ENCODE measurements around the gene CADM1.

The CADM1 gene

DNA sequence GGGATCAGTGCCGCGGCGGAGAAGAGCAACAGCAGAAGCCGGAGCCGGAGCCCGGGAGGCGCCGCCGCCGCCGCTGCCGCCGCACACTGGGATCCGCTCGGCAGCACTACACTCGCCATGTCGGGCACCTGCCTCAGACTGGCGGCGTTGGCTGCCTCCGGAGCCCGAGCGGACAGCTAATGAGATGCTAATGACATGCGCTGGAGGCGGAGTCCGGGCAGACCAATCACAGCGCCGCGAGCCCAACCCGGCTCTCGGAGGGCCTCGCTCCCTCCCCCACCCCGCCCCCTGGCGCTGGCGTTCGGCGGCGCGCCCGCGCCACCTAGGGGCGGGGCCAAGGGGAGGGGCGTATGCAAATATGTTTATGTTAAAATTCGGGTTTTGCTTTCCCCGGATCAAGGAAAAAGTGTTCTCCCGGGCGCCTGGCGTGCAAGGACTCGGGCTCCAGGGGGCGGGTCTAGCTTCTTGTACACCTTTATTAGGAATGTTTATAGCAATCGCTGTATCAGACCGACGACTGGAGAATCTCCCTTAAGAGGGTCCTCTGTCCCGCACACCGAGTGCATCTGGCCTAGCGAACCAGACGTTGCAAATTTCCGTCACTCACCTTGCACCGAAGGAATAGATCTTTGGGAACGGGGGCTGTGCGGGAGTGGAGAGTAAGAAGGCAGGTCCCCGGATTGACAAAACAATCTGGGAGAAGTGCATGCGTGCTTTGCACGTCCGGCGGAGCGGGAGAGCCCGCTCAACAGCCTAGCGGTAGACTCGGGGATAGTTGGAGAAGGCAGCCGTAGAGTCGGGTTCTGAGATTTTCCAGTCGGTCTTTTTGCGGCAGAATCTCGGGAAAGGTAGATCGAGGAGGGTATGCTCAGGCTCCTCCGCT lies at the start of gene CADM1:
CADM1 (minus strand) TSS at position 140 of the 883 bp plus-strand sequence.
- DNase-seq = peak; percentile 58 to 99 (median 94)

DNA sequence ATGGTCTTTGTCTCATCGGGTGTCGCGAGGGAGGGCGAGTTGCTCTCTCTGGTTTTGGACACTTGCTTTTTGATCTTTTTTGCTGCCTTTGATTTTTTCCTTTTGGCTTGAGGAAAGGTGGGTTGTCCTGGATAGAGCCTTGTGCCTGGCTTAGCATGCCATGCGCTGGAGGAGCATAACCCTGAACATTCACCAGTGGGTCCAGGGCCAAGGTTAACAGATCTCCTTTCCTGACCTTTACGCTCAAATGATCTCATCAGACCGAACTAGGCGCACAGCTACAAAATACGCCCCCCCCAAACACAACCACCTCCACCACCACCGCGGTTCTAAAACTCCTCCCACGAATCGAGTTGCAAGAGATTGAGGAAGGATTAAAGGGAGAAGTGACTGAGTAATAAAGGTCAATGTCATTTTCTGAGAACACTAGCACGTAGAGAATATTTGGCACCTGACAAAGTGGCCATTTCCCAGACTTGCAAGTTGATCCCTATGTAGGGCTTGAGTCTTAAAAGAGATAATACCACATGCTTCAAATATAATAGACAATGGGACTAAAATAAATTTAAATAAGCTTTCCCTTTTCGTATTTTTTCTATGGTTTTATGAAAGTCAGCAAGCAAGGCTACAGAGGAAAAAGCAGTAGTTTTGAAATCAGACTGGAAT lies 48.7 kb upstream of the CADM1 start:
- no peak for DNase-seq

DNA sequence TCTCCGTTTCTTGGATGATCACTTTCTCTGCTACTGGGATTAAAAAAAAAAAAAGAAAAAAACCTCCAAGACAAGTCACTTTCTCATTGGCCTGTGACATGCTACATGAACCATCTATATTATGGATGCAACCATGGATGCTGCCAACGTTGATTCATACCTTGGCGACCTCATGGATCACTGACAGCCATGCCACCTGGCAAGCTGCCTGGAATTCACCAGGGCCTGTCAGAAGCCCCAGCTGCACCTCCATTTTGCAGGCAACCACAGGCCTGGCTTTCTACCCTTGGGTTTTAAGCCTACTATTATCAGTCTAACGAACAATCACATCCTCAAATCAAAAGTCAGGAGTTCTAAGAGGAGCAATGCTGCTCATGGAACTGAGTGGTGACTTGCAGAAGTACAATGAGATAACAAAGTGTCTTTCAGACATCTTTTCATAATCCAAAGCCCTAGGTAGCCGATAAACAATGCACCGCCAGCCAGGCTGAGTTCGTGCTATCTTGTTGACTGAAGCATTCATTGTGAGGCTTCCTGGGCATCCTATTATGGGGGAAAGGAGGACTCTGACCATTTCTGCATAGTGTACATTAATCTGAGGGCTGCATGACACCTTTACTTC lies 48.0 kb upstream of the CADM1 start:
- peak in 1 of 14 donors; percentile 12 for DNase-seq

DNA sequence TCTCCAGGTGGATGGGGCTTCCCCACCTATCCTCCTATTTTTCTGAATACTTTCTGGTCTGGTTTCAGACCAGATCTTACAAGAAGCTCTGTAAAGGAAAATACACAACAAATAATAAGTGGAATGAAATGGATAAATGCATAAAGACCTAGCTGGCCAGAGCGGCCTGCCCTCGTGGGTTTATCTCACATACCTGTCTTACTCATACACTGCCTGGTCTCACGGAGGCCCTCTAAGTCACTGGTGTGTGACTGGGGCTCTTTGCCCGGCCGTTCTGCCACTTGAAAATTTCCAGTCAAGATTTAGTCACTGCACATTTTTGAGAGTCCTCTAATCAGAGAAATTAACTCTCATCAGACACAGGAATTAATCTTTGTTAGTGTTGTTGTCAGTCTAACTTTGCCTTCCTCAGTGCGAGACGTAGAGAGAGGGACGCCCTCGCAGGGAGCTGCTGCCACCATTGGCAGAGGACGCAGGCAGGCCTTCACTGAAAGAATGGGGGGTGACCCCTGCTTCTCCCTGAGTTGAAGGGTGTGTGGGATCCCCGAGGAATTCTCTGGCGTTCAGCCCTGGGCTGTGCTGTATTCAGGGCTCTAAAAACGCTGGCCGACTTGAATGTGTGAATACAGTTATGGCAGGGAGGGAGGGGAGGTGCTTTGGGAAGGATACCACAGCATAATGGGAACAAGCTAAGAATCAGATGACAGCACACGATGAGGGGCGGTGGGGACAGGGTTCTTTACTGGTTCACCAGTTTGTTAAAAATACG lies 46.3 kb upstream of the CADM1 start:
- no peak for DNase-seq

DNA sequence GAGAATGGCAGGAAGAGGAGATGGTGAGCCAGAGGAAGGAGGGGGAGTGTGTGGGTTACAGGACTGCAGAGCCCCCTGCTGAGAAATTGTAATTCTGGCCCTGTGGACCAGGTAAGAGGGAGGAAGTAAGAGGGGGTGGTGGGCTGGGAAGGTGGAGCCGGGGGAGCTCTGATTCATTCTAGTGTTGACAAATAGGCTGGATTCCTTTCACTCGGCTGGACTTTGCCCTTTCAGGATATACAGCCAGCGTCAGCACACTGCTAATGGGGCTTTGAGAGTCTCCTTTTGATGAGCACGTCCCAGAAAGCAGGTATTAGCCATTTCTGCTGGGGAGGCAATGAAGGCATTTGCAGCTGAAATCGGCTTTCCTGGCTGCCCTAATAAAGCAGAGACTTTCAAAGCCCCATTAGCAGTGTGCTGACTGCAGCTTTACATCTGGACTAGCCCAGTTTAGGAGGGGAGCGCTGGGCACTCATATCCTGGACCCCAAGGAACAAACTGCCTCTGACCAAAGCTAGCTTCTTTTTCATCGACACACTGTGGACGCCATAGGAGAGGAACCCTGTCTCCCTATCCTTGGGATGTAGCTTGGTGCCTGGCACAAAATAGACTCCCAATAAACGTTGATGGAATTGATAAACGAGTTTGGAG lies 44.8 kb upstream of the CADM1 start:
- no peak for DNase-seq

DNA sequence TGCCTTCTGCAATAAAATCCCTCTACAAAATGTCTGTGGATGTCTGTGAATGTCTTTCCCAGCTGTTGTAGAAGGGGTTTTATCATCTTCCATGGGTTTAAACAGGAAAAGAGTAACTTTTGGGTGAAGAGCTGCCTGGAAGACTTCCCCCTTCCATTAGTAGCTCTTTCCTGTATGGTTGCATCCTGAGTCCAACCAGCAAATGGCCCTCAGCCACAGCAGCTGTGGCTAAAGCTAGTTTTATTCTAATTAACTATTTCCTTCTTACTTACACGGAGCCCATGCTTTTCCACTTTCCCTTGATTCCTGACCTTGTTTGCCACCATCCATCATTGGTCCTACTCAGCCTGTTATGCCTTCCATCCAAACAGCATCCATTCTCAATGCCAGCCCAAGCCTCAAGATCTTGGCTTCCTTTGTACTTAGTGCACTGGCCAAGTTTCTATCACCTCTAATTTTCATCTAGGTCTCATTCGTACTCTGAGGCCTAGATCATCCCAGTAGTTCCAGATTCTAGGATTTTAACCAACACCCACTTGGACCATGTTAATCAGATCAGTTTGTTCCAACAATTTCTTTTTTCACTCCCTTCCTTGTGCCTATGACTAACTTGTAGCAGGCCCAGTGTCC lies 41.5 kb upstream of the CADM1 start:
- DNase-seq = peak in 1 of 14 donors; percentile 55

DNA sequence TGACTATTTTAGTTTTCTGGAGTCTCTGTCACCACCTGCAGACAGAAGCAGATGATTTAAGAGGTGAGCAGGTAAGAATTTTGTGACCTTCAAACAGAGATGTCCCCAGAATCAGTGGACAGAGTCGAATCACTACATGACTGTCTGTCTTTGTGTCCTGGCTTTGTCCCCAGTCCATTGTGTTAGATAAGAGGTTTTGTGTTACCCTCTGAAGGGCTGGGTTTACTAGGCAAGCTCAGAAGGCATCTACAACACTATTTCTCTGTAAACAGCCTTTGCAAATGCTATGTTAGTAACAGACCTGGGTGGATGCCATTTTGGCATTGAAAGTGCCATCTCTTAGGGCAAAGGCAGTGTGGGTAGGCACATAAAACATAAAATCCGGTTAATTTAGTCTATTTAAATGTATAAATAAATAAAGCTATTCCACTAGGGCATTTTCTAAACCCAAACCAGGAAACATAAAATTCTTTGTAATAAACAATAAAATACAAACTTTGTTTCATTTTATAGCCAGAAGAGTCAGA lies 40.3 kb upstream of the CADM1 start:
- DNase-seq = no peak

DNA sequence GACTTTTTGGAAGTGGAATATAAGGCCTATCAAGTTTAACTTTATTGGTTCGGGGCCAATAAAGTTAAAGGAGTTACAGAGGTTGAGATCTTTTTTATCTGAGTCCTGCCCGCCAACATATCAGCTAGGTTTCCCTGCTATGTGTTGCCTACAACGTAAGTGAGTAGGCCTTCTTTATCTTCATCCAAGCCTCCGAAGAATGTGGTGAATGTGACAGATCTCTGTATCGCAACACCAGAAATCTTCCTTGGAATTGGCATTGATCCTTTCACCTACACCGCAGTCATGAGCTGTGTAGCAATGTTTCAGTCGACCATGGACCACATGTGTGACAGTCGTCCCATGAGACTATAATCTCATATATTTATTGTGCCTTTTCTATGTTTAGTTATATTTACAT lies 37.3 kb upstream of the CADM1 start:
- no peak for DNase-seq

DNA sequence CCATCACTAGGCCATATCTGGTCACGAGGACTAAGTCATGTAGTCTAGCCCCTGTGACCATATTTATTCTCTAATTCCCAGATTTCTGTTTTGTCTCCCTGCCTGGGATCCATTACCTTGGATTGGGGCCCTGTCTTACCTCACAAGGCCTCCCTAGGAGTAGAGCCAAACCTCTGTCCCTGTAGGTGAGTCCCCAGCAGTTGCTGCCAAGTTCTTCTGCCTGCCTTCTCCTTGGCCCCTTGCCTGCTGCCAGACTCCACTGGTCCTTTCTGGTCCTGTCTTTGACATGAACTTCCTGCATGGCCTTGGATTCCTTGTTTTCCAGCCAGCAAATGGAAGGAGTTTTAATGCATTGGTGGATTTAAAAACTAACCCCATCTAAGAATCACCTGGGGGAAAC lies 35.6 kb upstream of the CADM1 start:
- peak in 1 of 14 donors; percentile 77 for DNase-seq

DNA sequence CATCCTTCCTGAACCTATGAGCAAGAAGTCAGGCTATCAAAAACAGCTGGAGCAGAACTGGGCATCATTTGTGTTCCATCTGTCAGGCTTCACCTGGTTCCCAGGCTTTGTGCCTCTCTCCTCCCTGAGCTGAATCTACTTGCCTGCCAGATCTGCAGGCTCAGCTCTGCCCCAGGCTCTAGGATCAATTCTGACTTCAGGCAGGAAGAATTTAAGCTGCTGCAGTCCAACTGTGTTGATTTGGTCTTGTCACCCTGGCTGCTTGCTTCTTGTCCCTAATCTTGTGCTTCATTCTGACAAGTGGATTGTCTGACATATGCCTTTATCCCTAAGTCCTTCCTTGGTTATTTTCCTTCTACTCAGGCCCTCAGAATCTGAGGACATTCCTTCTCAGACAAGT lies 31.6 kb upstream of the CADM1 start:
- no peak for DNase-seq

DNA sequence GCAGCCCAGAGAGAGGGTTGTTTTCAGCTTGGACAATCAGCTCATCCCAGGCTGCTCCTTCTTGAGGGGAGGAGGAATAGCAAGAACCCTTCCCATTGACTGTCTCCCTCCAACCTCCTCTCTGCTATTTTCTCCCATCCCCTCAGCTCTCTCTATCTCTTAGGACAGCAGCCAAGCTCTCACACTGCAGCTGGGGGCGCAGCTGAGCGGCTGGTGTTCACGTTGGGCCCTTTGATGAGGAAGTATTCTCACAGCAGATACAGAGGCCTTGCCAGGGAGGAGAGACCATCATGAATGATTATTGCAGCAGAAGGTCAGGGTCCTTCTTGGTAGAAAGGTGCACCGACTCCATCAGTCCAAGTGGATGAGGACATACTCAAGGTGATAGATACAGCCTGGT lies 26.5 kb upstream of the CADM1 start:
- DNase-seq = no peak

DNA sequence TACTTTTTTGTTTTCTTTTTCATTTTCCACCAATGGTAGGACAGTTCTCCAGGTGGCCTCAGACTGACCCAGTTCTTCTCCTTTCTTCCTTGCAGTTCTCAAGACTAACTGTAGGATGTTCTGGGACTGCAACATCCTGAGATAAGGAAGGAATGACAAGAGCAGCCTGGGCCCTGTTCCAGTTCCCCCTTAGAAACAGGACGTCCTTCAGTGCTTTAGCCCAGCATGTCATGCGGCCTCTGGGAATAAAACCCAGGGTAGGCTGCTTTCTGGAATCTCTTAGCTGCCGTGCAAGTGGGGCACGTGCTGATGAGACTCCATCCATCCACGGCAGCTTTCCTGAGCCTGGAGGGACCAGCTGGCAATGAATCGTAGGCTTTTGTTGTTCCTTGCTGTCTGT lies 24.0 kb upstream of the CADM1 start:
- no peak for DNase-seq

DNA sequence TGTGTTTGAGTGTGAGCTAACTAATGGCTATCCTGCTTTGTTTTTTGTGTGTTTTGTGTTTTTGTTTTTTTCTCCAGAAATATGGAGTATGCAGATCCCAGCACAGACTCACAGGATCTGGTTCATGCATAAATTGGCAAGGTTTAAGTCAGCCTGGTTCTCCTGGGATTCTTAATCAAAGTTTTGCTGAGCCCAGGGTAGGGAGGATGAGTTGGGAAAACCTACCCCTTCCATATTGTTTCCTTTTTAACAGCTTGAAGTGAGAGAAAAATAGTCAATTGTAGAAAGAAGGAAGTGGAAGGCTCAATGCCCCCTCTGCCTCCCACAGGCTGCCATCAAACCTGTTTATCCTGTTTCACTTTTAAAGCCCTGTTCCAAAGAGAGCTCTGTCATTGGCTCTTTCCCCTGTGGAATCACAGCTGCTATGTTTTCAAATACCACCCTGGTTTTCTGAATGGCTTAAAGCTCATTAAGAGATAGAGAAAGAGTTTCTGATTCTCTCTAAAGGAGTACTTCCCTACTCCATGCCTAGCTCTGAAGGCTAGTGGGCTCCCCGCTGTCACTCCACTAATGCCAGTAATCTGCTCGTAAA lies 23.4 kb upstream of the CADM1 start:
- no peak for DNase-seq

DNA sequence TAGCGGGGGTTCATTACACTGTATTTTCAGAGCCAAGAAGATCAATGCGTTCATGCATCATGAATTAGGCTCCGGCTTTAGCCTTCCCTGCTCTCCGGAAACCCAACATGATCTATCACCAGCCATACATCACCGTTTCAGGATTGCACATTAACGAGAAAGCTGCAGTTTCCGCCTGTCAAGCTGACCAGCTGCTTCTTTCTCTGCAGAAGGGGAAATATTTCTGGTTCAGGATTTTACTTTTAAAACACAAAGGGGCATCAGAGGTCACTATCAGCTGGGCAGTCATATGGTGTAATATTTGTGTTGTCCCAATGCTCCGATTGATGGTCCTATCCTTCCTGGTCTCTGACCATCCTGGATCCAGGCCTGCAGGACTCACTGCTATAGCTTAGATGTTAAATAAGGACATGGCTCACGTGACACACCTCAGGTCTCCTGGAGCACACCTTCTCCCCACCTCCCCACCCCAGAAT lies 21.4 kb upstream of the CADM1 start:
- no peak for DNase-seq

DNA sequence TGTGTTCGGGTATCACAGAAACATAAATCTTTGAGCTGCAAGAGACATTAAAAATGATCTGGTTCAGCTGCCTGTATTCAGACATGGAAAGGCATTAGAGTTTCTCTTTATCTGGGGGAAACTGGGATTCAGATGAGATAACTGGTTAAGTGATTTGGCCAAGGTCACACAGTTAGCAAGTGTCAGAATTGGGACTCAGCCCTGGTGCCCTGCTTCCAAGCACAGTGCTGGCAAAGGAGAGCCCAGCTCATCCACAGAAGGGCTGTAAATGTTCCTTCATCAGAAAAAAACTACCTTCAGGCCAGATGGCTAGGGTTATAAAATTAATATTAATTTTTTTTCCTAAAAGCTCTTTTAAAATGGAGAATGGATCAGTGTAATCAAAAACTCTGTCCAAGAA lies 20.4 kb upstream of the CADM1 start:
- DNase-seq = no peak

DNA sequence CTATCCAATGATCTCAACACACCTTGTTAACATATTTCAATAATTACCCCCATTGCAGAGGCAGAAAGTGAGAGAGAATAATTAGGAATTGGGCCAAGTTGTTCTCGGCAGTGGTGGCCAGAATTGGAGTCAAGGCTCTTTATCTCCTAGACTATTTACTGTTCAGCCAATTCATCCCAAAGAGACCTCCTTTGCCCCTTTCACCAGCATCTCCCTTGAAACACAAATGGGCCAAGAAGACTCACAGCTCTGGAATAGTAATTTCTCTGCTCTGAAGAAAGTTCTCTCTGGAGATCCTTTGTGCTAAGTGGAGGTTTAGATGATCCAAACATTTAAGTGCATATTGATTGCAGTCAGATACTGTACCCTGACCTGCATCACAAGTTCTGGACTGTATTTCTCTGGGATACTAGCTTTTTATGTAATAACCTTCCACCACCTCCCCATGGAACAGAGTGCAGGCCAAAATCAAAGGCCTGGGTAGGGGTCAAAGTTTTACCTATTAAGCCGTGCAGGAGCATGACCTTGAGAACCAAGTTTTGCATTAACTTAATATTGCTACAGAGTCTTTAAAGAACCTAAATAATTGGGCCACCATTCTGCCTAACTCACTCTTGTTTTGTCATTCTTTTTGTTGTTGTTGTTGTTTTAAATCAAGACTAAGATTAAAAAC lies 19.6 kb upstream of the CADM1 start:
- no peak for DNase-seq

DNA sequence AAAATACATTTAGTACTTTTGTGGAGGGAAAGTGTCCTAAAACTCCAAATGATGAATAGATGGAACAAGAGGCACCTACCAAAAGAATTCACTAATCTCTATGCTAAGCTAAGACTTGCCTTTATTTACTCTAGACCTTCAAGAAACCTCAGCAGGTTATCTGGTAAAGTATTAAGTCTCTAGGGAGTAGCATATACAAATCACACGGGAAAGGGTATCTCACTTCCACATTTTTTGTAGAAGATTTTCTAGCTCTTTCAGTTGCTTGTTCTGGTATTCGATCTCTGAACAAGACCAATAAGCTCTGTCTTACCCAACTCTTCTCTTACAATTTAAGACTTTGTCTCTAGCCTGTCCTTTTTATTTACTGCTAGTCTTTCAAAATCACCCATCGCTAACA lies 18.1 kb upstream of the CADM1 start:
- DNase-seq = no peak

DNA sequence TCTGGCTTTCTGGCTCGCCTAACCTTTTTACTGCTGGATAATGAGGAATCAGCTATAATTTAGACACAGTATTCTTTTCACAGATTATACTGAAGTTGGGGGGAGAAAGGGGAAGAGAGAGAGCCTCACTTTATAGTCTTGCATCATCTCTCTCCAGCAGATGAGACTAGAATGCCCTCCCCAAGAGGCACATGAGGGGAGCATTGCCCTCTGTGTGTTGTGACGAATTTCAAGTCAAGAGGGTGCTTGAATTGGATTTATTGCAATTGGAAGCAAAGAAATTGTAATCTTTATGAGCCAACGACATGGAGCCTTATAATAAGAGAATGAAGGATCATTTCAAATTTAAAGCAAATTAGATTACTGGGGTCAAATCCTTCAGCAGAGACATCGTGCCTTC lies 17.6 kb upstream of the CADM1 start:
- no peak for DNase-seq

DNA sequence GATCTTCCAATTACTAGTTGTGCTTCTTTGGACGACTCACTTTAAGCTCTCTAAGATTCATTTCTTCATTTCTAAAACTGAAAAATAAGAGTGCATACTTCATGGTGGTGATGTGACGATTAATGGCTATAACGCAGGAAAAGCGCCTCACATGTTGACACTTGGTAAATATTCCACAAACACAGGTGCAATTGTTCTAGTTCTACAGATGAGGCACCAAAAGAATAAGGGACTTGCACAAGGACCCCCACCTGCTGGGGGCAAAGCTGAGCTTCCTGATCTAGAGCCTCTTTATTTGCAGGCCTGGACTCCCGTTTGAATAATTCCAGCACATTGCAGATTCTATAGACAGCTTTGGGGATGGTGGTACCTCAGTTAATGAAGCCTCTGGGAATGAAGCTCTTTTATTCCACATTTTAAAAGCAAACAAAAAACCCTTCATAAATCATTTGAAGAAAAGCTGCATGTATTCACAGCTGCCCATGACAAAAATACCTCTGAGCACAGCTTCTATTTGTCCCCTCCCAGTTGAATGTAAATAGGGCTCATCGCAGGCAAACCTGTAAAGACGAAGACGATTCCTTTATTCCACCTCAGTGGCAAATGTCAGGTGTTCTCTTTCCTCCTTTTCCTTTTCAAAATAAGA lies 14.9 kb upstream of the CADM1 start:
- DNase-seq = no peak
